Panc1 (cell line): ENCODE results near the gene GNG4. TPM values are rescaled to one million over a fixed set of nuclear protein-coding genes. Genes with fewer than 3 reads are reported as not detected.

Source experiments
- ATAC-seq: fragments of 200-7000 bp; cut with Tn5 transposase; 2 replicates; pipeline ENCODE4 v1.9.1; 2020; ENCODE audit warnings: mild to moderate bottlenecking, moderate library complexity
- BruUV-seq: library from RNA; stranded (reverse); fragments of 400-500 nt; replicated peaks from 2 replicates; lab custom pipeline; 2021; lab: Mats Ljungman, UMichigan
- CTCF ChIA-PET: fragments of 300-600 bp; sonication (Branson Sonifier 250); formaldehyde crosslinking; loops from one replicate; lab custom pipeline; 2022; ENCODE audit warnings: antibody characterized with exemption; lab: Charles Lee
- POLR2A ChIA-PET: fragments of 300-600 bp; sonication (Branson Sonifier 250); formaldehyde crosslinking; loops from one replicate; lab custom pipeline; 2022; ENCODE audit warnings: antibody characterized with exemption; lab: Charles Lee
- DNase-seq: peaks from one replicate; pipeline ENCODE4 v3.0.0-alpha.2; 2010; ENCODE audit warnings: low read depth, low spot score
- H3K27ac ChIP-seq: 2 replicates; pipeline ENCODE4 v1.5.1; 2011; ENCODE audit warnings: mild to moderate bottlenecking, low read length, inconsistent platforms
- H3K27me3 ChIP-seq: fragments of 200-500 bp; sonication (Bioruptor generic); 2 replicates; pipeline ENCODE4 v1.6.0; 2014; ENCODE audit warnings: low read length, inconsistent platforms; ENCODE audit not compliant: control insufficient read depth, insufficient read depth
- H3K36me3 ChIP-seq: fragments of 200-500 bp; sonication (Bioruptor generic); 2 replicates; pipeline ENCODE4 v1.5.1; 2014; ENCODE audit warnings: inconsistent platforms, mild to moderate bottlenecking, low read length, moderate library complexity; ENCODE audit not compliant: control insufficient read depth, insufficient read depth
- H3K4me1 ChIP-seq: 2 replicates; pipeline ENCODE4 v1.5.1; 2011; ENCODE audit warnings: inconsistent platforms, mild to moderate bottlenecking, low read length, moderate library complexity; ENCODE audit not compliant: control insufficient read depth, insufficient read depth
- H3K4me3 ChIP-seq, 2 experiments: 2 replicates each; pipeline ENCODE4 v1.5.1; 2011 to 2012; ENCODE audit warnings: low read depth in 2 of 2, low read length in 2 of 2, mild to moderate bottlenecking in 2 of 2, inconsistent platforms in 1 of 2, moderate library complexity in 1 of 2
- H3K9me3 ChIP-seq: fragments of 200-500 bp; sonication (Bioruptor generic); 2 replicates; pipeline ENCODE4 v1.5.1; 2014; ENCODE audit warnings: low read depth, mild to moderate bottlenecking, inconsistent platforms, low read length, moderate library complexity; ENCODE audit not compliant: control insufficient read depth, insufficient read depth
- POLR2AphosphoS5 ChIP-seq: IDR thresholded peaks from 2 replicates; pipeline ENCODE4 v1.6.1; 2012; ENCODE audit warnings: mild to moderate bottlenecking, low read depth, low read length, moderate library complexity
- SIN3A ChIP-seq: IDR thresholded peaks from 2 replicates; pipeline ENCODE4 v1.6.1; 2012; ENCODE audit warnings: low read depth, mild to moderate bottlenecking, low read length, moderate library complexity, borderline replicate concordance; ENCODE audit not compliant: insufficient read depth
- TCF7L2 ChIP-seq: IDR thresholded peaks from 2 replicates; pipeline ENCODE4 v1.6.1; 2011; ENCODE audit warnings: mild to moderate bottlenecking, low read depth, low read length, inconsistent platforms
- in situ Hi-C: cut with HindIII; loops from 2 replicates; pipeline ENCODE4 v1.10.0; 2016; ENCODE audit warnings: low sequenced_read_pairs, low pct_unique_long_range_greater_than_20kb
- intact Hi-C: fragments of 100-400 bp; cut with micrococcal nuclease; formaldehyde crosslinking; loops from one replicate; pipeline ENCODE4 v1.10.0; 2022; ENCODE audit not compliant: unreplicated experiment
- total RNA-seq: library from RNA; stranded (reverse); gene quantifications from one replicate; pipeline ENCODE4 v1.2.1, GENCODE V29; 2021; ENCODE audit not compliant: unreplicated experiment
- TF ChIP-seq, protein P1 (sequence below), 2 experiments: IDR thresholded peaks; 2 replicates each; pipeline ENCODE4 v1.6.1; 2011 to 2012; ENCODE audit warnings: low read depth in 2 of 2, control low read depth in 1 of 2, low read length in 1 of 2, mild to moderate bottlenecking in 1 of 2, moderate library complexity in 1 of 2; ENCODE audit not compliant: insufficient read depth in 1 of 2
- TF ChIP-seq, protein P2 (sequence below): fragments of 450-650 bp; IDR thresholded peaks from 2 replicates; pipeline ENCODE4 v1.5.1; 2017; ENCODE audit warnings: mild to moderate bottlenecking

The GNG4 gene
- total RNA-seq, 1 experiment from 2014 or later: 1.1 TPM

GRCh38 chr1:235637756-235638534 lies 11.6 kb downstream of the GNG4 start:
- ChIA-PET POLR2A (no interaction called here), CTCF (interaction anchor here (0.7 kb wide), 1 partner anchor 40 kb away, joined by 3 read pairs; no protein-coding TSS in a partner anchor)
- no peak overlapping the region for H3K4me3 ChIP-seq
- H3K4me1 ChIP-seq: peaks cover 8% of the 10 kb centered on the region
- no peak for ATAC-seq
- H3K27ac ChIP-seq: no peak overlapping the region
- in situ Hi-C loops (no loop called here), intact Hi-C loops (no loop called here)
- no peaks in the 10 kb centered on the region for H3K9me3 ChIP-seq
- H3K27me3 ChIP-seq: no peaks in the 10 kb centered on the region
- H3K36me3 ChIP-seq: no peaks in the 10 kb centered on the region
- DNase-seq: no peak
- BruUV-seq: no TSS peak
- TF ChIP-seq SIN3A (no peak), TCF7L2 (no peak), POLR2AphosphoS5 (no peak)
- TF ChIP-seq, protein P1, sequence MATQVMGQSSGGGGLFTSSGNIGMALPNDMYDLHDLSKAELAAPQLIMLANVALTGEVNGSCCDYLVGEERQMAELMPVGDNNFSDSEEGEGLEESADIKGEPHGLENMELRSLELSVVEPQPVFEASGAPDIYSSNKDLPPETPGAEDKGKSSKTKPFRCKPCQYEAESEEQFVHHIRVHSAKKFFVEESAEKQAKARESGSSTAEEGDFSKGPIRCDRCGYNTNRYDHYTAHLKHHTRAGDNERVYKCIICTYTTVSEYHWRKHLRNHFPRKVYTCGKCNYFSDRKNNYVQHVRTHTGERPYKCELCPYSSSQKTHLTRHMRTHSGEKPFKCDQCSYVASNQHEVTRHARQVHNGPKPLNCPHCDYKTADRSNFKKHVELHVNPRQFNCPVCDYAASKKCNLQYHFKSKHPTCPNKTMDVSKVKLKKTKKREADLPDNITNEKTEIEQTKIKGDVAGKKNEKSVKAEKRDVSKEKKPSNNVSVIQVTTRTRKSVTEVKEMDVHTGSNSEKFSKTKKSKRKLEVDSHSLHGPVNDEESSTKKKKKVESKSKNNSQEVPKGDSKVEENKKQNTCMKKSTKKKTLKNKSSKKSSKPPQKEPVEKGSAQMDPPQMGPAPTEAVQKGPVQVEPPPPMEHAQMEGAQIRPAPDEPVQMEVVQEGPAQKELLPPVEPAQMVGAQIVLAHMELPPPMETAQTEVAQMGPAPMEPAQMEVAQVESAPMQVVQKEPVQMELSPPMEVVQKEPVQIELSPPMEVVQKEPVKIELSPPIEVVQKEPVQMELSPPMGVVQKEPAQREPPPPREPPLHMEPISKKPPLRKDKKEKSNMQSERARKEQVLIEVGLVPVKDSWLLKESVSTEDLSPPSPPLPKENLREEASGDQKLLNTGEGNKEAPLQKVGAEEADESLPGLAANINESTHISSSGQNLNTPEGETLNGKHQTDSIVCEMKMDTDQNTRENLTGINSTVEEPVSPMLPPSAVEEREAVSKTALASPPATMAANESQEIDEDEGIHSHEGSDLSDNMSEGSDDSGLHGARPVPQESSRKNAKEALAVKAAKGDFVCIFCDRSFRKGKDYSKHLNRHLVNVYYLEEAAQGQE (IDR thresholded peaks at IDR 0.05; ENCODE audit: insufficient read depth in 1 of 2, low read depth in 2 of 2, low read length in 1 of 2): no peak
- TF ChIP-seq, protein P2, sequence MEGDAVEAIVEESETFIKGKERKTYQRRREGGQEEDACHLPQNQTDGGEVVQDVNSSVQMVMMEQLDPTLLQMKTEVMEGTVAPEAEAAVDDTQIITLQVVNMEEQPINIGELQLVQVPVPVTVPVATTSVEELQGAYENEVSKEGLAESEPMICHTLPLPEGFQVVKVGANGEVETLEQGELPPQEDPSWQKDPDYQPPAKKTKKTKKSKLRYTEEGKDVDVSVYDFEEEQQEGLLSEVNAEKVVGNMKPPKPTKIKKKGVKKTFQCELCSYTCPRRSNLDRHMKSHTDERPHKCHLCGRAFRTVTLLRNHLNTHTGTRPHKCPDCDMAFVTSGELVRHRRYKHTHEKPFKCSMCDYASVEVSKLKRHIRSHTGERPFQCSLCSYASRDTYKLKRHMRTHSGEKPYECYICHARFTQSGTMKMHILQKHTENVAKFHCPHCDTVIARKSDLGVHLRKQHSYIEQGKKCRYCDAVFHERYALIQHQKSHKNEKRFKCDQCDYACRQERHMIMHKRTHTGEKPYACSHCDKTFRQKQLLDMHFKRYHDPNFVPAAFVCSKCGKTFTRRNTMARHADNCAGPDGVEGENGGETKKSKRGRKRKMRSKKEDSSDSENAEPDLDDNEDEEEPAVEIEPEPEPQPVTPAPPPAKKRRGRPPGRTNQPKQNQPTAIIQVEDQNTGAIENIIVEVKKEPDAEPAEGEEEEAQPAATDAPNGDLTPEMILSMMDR: no peak

- POLR2A ChIA-PET: no interaction called here
- Histone ChIP-seq H3K27ac (no peak overlapping the region), H3K36me3 (no peaks in the 10 kb centered on the region), H3K4me1 (no peaks in the 10 kb centered on the region; the same call in 1 of the 2 replicates), H3K4me3 (no peak overlapping the region), H3K9me3 (no peaks in the 10 kb centered on the region), H3K27me3 (no peaks in the 10 kb centered on the region)
- no TSS peak for BruUV-seq
- peak; percentile 80 for ATAC-seq
- intact Hi-C loops (no loop called here), in situ Hi-C loops (no loop called here)
- TF ChIP-seq TCF7L2 (no peak), POLR2AphosphoS5 (no peak), SIN3A (no peak)
- TF ChIP-seq, protein P1 (IDR thresholded peaks at IDR 0.05; ENCODE audit: insufficient read depth in 1 of 2, low read depth in 2 of 2, low read length in 1 of 2): no peak
- TF ChIP-seq, protein P2: no peak
- no peak for DNase-seq
- CTCF ChIA-PET: no interaction called here
These were observed 13.5 kb downstream of the GNG4 start for GRCh38 chr1:235635938-235636662.
